LNCaP clone FGC (cell line): ENCODE data around the gene CFAP99.

Experiments used
- DNase-seq: peaks from one replicate; pipeline ENCODE4 v3.0.0-alpha.2; 2011; ENCODE audit warnings: low read depth
- H3K4me3 ChIP-seq: 2 replicates; pipeline ENCODE4 v1.5.1; 2011; ENCODE audit warnings: mild to moderate bottlenecking, low read depth, low read length, control low read depth
- TF ChIP-seq, protein P1 (sequence below): IDR thresholded peaks from 2 replicates; pipeline ENCODE4 v1.5.1; 2012; ENCODE audit warnings: mild to moderate bottlenecking; ENCODE audit not compliant: control insufficient read depth, insufficient read depth; ENCODE audit errors: extremely low read depth

Gene CFAP99

DNA sequence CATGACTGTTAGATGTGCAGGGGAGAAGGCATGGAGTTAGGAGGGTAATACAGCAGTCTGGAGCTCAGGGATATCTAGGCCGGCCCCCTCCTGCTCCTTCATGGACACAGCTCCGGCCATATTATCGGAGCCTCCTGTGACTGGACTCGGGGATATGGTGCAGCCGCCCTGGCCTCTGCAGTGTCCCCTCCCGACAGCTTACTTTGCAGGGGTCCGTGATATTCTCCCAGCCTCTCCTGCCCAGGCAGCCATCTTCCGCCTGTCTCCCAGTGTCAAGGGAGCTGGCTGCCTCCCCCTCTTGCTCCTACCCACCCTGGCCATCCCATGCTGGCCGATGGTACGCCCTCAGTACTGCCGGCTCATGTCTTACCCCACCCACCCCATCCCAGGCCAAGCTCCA lies 30.3 kb downstream of the CFAP99 start:
- H3K4me3 ChIP-seq: no peak overlapping the region
- no peak for DNase-seq
- TF ChIP-seq, protein P1, sequence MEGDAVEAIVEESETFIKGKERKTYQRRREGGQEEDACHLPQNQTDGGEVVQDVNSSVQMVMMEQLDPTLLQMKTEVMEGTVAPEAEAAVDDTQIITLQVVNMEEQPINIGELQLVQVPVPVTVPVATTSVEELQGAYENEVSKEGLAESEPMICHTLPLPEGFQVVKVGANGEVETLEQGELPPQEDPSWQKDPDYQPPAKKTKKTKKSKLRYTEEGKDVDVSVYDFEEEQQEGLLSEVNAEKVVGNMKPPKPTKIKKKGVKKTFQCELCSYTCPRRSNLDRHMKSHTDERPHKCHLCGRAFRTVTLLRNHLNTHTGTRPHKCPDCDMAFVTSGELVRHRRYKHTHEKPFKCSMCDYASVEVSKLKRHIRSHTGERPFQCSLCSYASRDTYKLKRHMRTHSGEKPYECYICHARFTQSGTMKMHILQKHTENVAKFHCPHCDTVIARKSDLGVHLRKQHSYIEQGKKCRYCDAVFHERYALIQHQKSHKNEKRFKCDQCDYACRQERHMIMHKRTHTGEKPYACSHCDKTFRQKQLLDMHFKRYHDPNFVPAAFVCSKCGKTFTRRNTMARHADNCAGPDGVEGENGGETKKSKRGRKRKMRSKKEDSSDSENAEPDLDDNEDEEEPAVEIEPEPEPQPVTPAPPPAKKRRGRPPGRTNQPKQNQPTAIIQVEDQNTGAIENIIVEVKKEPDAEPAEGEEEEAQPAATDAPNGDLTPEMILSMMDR: no peak

- no peak for DNase-seq
- TF ChIP-seq, protein P1: no peak
Observed at GRCh38 chr4:2449511-2450392, 31.0 kb downstream of the CFAP99 start.

DNA sequence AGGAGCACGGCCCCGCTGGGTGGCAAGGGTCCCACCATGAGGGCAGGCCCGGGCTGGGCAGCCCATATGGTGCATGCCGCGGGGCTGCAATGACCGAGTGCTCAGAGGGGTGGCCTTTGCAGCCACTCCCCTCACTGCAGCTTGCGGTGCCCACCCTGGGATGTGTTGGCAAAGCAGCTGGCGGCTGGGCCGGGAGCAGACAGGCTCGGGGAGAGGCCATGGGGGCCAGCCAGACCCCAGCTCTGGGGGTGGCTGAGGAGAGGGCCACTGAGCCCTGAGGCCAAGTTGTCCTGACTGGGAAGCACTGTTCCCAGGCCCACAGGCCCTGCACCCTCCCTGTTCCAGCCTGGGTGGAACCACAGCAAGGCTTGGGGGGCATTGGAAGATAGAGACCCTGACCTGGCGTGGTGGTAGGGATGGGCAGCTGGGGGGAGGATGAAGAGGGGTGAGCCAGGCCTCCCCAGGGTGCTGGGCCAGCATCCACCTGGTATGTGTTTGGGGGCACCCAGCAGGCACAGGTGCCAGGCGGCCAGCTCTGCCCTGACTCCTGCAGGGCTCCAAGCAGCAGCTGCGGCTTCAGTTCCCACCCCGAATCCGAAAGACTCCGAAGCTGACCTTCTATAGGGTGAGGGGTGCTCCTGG lies 31.8 kb downstream of the CFAP99 start:
- DNase-seq: no peak
- TF ChIP-seq, protein P1: no peak
- no peak overlapping the region for H3K4me3 ChIP-seq

More at GRCh38 chr4:2449511-2450392, 31.0 kb downstream of the CFAP99 start:
- no peak overlapping the region for H3K4me3 ChIP-seq

GRCh38 chr4:2451036-2451520 lies 32.3 kb downstream of the CFAP99 start:
- H3K4me3 ChIP-seq: no peak overlapping the region
- no peak for DNase-seq
- TF ChIP-seq, protein P1: no peak

GRCh38 chr4:2451821-2452785 lies 33.3 kb downstream of the CFAP99 start:
- TF ChIP-seq, protein P1: no peak
- no peak overlapping the region for H3K4me3 ChIP-seq
- no peak for DNase-seq
